ENCODE data around the gene TMEM203.

TMEM203 gene

GRCh38 chr9:137167277-137167746 is 38.1 kb downstream of the TMEM203 start:
- Mint-ChIP-seq H3K27ac (no peak overlapping the region), H3K4me3 (no peak overlapping the region), H3K4me1 (peaks cover 6% of the 10 kb centered on the region), H3K27me3 (peaks cover 75% of the 10 kb centered on the region), H3K9me3 (no peaks in the 10 kb centered on the region), H3K36me3 (no peaks in the 10 kb centered on the region)
- no peak for ATAC-seq

GRCh38 chr9:137166380-137167229 is 38.8 kb downstream of the TMEM203 start:
- Mint-ChIP-seq H3K4me3 (peak overlapping the region; percentile 15), H3K27ac (no peak overlapping the region), H3K36me3 (no peaks in the 10 kb centered on the region)

GRCh38 chr9:137165250-137165836 is 40.1 kb downstream of the TMEM203 start:
- no peak for ATAC-seq
- peaks cover 6% of the 10 kb centered on the region for H3K4me1 Mint-ChIP-seq
- H3K4me3 Mint-ChIP-seq = no peak overlapping the region
- H3K27ac Mint-ChIP-seq = no peak overlapping the region
- H3K36me3 Mint-ChIP-seq = no peaks in the 10 kb centered on the region
- no peaks in the 10 kb centered on the region for H3K9me3 Mint-ChIP-seq
- peaks cover 69% of the 10 kb centered on the region for H3K27me3 Mint-ChIP-seq

More at GRCh38 chr9:137166380-137167229, 38.8 kb downstream of the TMEM203 start:
- Mint-ChIP-seq H3K27me3 (peaks cover 72% of the 10 kb centered on the region), H3K9me3 (no peaks in the 10 kb centered on the region), H3K4me1 (peaks cover 6% of the 10 kb centered on the region)
- ATAC-seq = no peak

GRCh38 chr9:137164370-137165249 is 40.8 kb downstream of the TMEM203 start:
- Mint-ChIP-seq H3K9me3 (no peaks in the 10 kb centered on the region), H3K27me3 (peaks cover 71% of the 10 kb centered on the region), H3K27ac (no peak overlapping the region), H3K36me3 (no peaks in the 10 kb centered on the region), H3K4me3 (no peak overlapping the region), H3K4me1 (peaks cover 9% of the 10 kb centered on the region)
- no peak for ATAC-seq

GRCh38 chr9:137163805-137164204 is 41.6 kb downstream of the TMEM203 start:
- H3K4me3 Mint-ChIP-seq = no peak overlapping the region
- peaks cover 74% of the 10 kb centered on the region for H3K27me3 Mint-ChIP-seq
- peaks cover 17% of the 10 kb centered on the region for H3K4me1 Mint-ChIP-seq
- no peak overlapping the region for H3K27ac Mint-ChIP-seq
- ATAC-seq = no peak
- H3K9me3 Mint-ChIP-seq = no peaks in the 10 kb centered on the region
- H3K36me3 Mint-ChIP-seq = no peaks in the 10 kb centered on the region

- no peaks in the 10 kb centered on the region for H3K36me3 Mint-ChIP-seq
- H3K4me3 Mint-ChIP-seq = no peak overlapping the region
- peaks cover 75% of the 10 kb centered on the region for H3K27me3 Mint-ChIP-seq
- H3K9me3 Mint-ChIP-seq = no peaks in the 10 kb centered on the region
- H3K4me1 Mint-ChIP-seq = peaks cover 22% of the 10 kb centered on the region
- ATAC-seq = no peak
- H3K27ac Mint-ChIP-seq = no peak overlapping the region
Observed at GRCh38 chr9:137163365-137163715, 42.1 kb downstream of the TMEM203 start.

- no peak for ATAC-seq
- no peak overlapping the region for H3K27ac Mint-ChIP-seq
- no peak overlapping the region for H3K4me3 Mint-ChIP-seq
- H3K4me1 Mint-ChIP-seq = peaks cover 28% of the 10 kb centered on the region
- H3K27me3 Mint-ChIP-seq = peaks cover 81% of the 10 kb centered on the region
- H3K36me3 Mint-ChIP-seq = no peaks in the 10 kb centered on the region
- H3K9me3 Mint-ChIP-seq = no peaks in the 10 kb centered on the region
Observed at GRCh38 chr9:137162505-137163364, 42.7 kb downstream of the TMEM203 start.

GRCh38 chr9:137161558-137162486 is 43.6 kb downstream of the TMEM203 start:
- peak; percentile 25 for ATAC-seq
- H3K27me3 Mint-ChIP-seq = peaks cover 88% of the 10 kb centered on the region
- no peaks in the 10 kb centered on the region for H3K36me3 Mint-ChIP-seq
- H3K4me3 Mint-ChIP-seq = no peak overlapping the region
- H3K4me1 Mint-ChIP-seq = peaks cover 29% of the 10 kb centered on the region
- no peaks in the 10 kb centered on the region for H3K9me3 Mint-ChIP-seq
- no peak overlapping the region for H3K27ac Mint-ChIP-seq

GRCh38 chr9:137160716-137161557 is 44.5 kb downstream of the TMEM203 start:
- ATAC-seq = peak; percentile 4
- no peak overlapping the region for H3K4me3 Mint-ChIP-seq

GRCh38 chr9:137160054-137160425 is 45.4 kb downstream of the TMEM203 start:
- peaks cover 84% of the 10 kb centered on the region for H3K27me3 Mint-ChIP-seq

More at GRCh38 chr9:137160716-137161557, 44.5 kb downstream of the TMEM203 start:
- Mint-ChIP-seq H3K9me3 (no peaks in the 10 kb centered on the region), H3K27me3 (peaks cover 88% of the 10 kb centered on the region), H3K36me3 (no peaks in the 10 kb centered on the region), H3K4me1 (peaks cover 28% of the 10 kb centered on the region), H3K27ac (no peak overlapping the region)

GRCh38 chr9:137159105-137160053 is 46.1 kb downstream of the TMEM203 start:
- Mint-ChIP-seq H3K27ac (no peak overlapping the region), H3K4me3 (no peak overlapping the region)

More at GRCh38 chr9:137160054-137160425, 45.4 kb downstream of the TMEM203 start:
- no peak for ATAC-seq
- Mint-ChIP-seq H3K36me3 (no peaks in the 10 kb centered on the region), H3K4me1 (peaks cover 28% of the 10 kb centered on the region), H3K9me3 (no peaks in the 10 kb centered on the region), H3K4me3 (no peak overlapping the region), H3K27ac (no peak overlapping the region)

GRCh38 chr9:137158625-137159024 is 46.8 kb downstream of the TMEM203 start:
- Mint-ChIP-seq H3K27me3 (peaks cover 71% of the 10 kb centered on the region), H3K4me1 (peaks cover 28% of the 10 kb centered on the region), H3K36me3 (no peaks in the 10 kb centered on the region), H3K4me3 (no peak overlapping the region), H3K27ac (no peak overlapping the region), H3K9me3 (no peaks in the 10 kb centered on the region)
- ATAC-seq = no peak

More at GRCh38 chr9:137159105-137160053, 46.1 kb downstream of the TMEM203 start:
- peaks cover 77% of the 10 kb centered on the region for H3K27me3 Mint-ChIP-seq
- no peaks in the 10 kb centered on the region for H3K9me3 Mint-ChIP-seq
- no peaks in the 10 kb centered on the region for H3K36me3 Mint-ChIP-seq
- H3K4me1 Mint-ChIP-seq = peaks cover 28% of the 10 kb centered on the region
- no peak for ATAC-seq
